IMR-90 (cell line): ENCODE measurements around the gene CDH12. TPM values are rescaled to one million over a fixed set of nuclear protein-coding genes. Genes with fewer than 3 reads are reported as not detected.

Experiments used
- ATAC-seq: fragments of 200-7000 bp; cut with Tn5 transposase; 2 replicates; pipeline ENCODE4 v1.9.1; 2020; ENCODE audit warnings: low read depth, mild to moderate bottlenecking, moderate library complexity
- BruUV-seq: library from RNA; stranded (reverse); fragments of 400-500 nt; replicated peaks from 2 replicates; lab custom pipeline; 2021; lab: Mats Ljungman, UMichigan
- CTCF ChIA-PET: fragments of 300-600 bp; formaldehyde crosslinking; extraction: SDS; loops from one replicate; lab custom pipeline; 2021; ENCODE audit warnings: antibody characterized with exemption; lab: Yijun Ruan, JAX
- POLR2A ChIA-PET: fragments of 300-600 bp; sonication (Branson Sonifier 250); formaldehyde crosslinking; loops from one replicate; lab custom pipeline; 2022; ENCODE audit warnings: antibody characterized with exemption; ENCODE audit not compliant: unreplicated experiment; lab: Charles Lee
- DNase-seq: peaks from one replicate; pipeline ENCODE4 v3.0.0; 2013
- H2AFZ ChIP-seq: replicated peaks from 2 replicates; pipeline ENCODE3; 2013; ENCODE audit warnings: low read length, mild to moderate bottlenecking; ENCODE audit not compliant: poor library complexity
- H2AK5ac ChIP-seq: 2 replicates; pipeline ENCODE4 v1.6.1; 2013; ENCODE audit warnings: low read depth, low read length, inconsistent platforms
- H2AK9ac ChIP-seq: replicated peaks from 2 replicates; pipeline ENCODE3; 2013; ENCODE audit warnings: mild to moderate bottlenecking, low read depth, low read length, moderate library complexity; ENCODE audit not compliant: poor library complexity
- H2BK120ac ChIP-seq: 2 replicates; pipeline ENCODE4 v1.6.1; 2013; ENCODE audit warnings: low read depth, low read length, inconsistent platforms
- H2BK15ac ChIP-seq: 3 replicates; pipeline ENCODE4 v1.6.1; 2013; ENCODE audit warnings: low read depth, low read length, inconsistent platforms
- H2BK20ac ChIP-seq: 2 replicates; pipeline ENCODE4 v1.6.1; 2013; ENCODE audit warnings: low read depth, mild to moderate bottlenecking, inconsistent platforms, low read length, moderate library complexity
- H2BK5ac ChIP-seq: 2 replicates; pipeline ENCODE4 v1.6.1; 2013; ENCODE audit warnings: mild to moderate bottlenecking, low read depth, low read length, inconsistent platforms; ENCODE audit not compliant: poor library complexity, severe bottlenecking
- H3K14ac ChIP-seq: replicated peaks from 2 replicates; pipeline ENCODE4 v1.6.1; 2013; ENCODE audit warnings: low read depth, low read length, inconsistent platforms
- H3K18ac ChIP-seq: 2 replicates; pipeline ENCODE4 v1.6.1; 2013; ENCODE audit warnings: low read depth, low read length, control low read depth
- H3K23ac ChIP-seq: 2 replicates; pipeline ENCODE4 v1.6.1; 2013; ENCODE audit warnings: low read depth, low read length, inconsistent platforms
- H3K27ac ChIP-seq: 2 replicates; pipeline ENCODE4 v1.5.1; 2013; ENCODE audit warnings: mild to moderate bottlenecking, control low read depth, low read length; ENCODE audit not compliant: insufficient read depth
- H3K27me3 ChIP-seq: 2 replicates; pipeline ENCODE4 v1.6.1; 2013; ENCODE audit warnings: low read length; ENCODE audit not compliant: control insufficient read depth, insufficient read depth
- H3K36me3 ChIP-seq: 2 replicates; pipeline ENCODE4 v1.6.1; 2013; ENCODE audit warnings: low read length, mixed read lengths; ENCODE audit not compliant: control insufficient read depth, insufficient read depth
- H3K4ac ChIP-seq: 2 replicates; pipeline ENCODE4 v1.6.1; 2013; ENCODE audit warnings: low read depth, low read length, inconsistent platforms
- H3K4me1 ChIP-seq: 2 replicates; pipeline ENCODE4 v1.6.1; 2013; ENCODE audit warnings: low read length, mixed read lengths; ENCODE audit not compliant: control insufficient read depth, insufficient read depth
- H3K4me2 ChIP-seq: 2 replicates; pipeline ENCODE4 v1.6.1; 2013; ENCODE audit warnings: low read depth, mild to moderate bottlenecking, control low read depth, low read length, moderate library complexity
- H3K4me3 ChIP-seq: 2 replicates; pipeline ENCODE4 v1.5.1; 2013; ENCODE audit warnings: low read depth, mild to moderate bottlenecking, control low read depth, low read length, moderate library complexity; ENCODE audit not compliant: insufficient read depth
- H3K56ac ChIP-seq: 2 replicates; pipeline ENCODE4 v1.6.1; 2013; ENCODE audit warnings: low read length, inconsistent platforms; ENCODE audit not compliant: insufficient read depth; ENCODE audit errors: extremely low read depth
- H3K79me1 ChIP-seq, 2 experiments: 2 replicates each; pipeline ENCODE4 v1.6.1; 2013; ENCODE audit warnings: low read length in 2 of 2, inconsistent platforms in 1 of 2, low read depth in 1 of 2
- H3K9ac ChIP-seq: 2 replicates; pipeline ENCODE4 v1.6.1; 2013; ENCODE audit warnings: low read depth, low read length, control low read depth
- H3K9me1 ChIP-seq: 2 replicates; pipeline ENCODE4 v1.6.1; 2013; ENCODE audit warnings: low read length, inconsistent platforms; ENCODE audit not compliant: insufficient read depth
- H3K9me3 ChIP-seq: 2 replicates; pipeline ENCODE4 v1.6.1; 2013; ENCODE audit warnings: low read length; ENCODE audit not compliant: control insufficient read depth, insufficient read depth
- H4K20me1 ChIP-seq: 2 replicates; pipeline ENCODE4 v1.6.1; 2013; ENCODE audit warnings: low read length, inconsistent platforms; ENCODE audit not compliant: insufficient read depth
- H4K5ac ChIP-seq: 2 replicates; pipeline ENCODE4 v1.6.1; 2013; ENCODE audit warnings: mild to moderate bottlenecking, low read depth, low read length, control low read depth
- H4K8ac ChIP-seq, 2 experiments: 2 replicates each; pipeline ENCODE4 v1.6.1; 2013; ENCODE audit warnings: low read depth in 2 of 2, low read length in 2 of 2, control low read depth in 1 of 2, inconsistent platforms in 1 of 2
- H4K91ac ChIP-seq: 2 replicates; pipeline ENCODE4 v1.6.1; 2013; ENCODE audit warnings: low read depth, low read length, inconsistent platforms; ENCODE audit not compliant: insufficient read depth
- BHLHE40 ChIP-seq: fragments of 150-350 bp; IDR thresholded peaks from 2 replicates; pipeline ENCODE4 v1.6.1; 2016; ENCODE audit warnings: mild to moderate bottlenecking, low read depth, low read length
- CEBPB ChIP-seq: IDR thresholded peaks from 2 replicates; pipeline ENCODE4 v1.6.1; 2012; ENCODE audit warnings: low read depth, low read length, improper control_type of control experiment
- FOS ChIP-seq: fragments of 150-350 bp; IDR thresholded peaks from 2 replicates; pipeline ENCODE4 v1.6.1; 2016; ENCODE audit warnings: low read depth, low read length
- MAFK ChIP-seq: IDR thresholded peaks from 2 replicates; pipeline ENCODE4 v1.6.1; 2012; ENCODE audit warnings: low read depth, low read length, improper control_type of control experiment
- MAZ ChIP-seq: IDR thresholded peaks from 2 replicates; pipeline ENCODE4 v1.6.1; 2012; ENCODE audit warnings: low read depth, mild to moderate bottlenecking, low read length, improper control_type of control experiment, moderate library complexity, borderline replicate concordance
- MXI1 ChIP-seq: IDR thresholded peaks from 2 replicates; pipeline ENCODE4 v1.6.1; 2012; ENCODE audit warnings: low read depth, mild to moderate bottlenecking, low read length, moderate library complexity, borderline replicate concordance
- NFE2L2 ChIP-seq: fragments of 150-350 bp; IDR thresholded peaks from 2 replicates; pipeline ENCODE4 v1.6.1; 2016; ENCODE audit warnings: low read depth, mild to moderate bottlenecking, low read length
- RAD21 ChIP-seq: IDR thresholded peaks from 2 replicates; pipeline ENCODE4 v1.6.1; 2012; ENCODE audit warnings: low read length, improper control_type of control experiment
- RCOR1 ChIP-seq: IDR thresholded peaks from 2 replicates; pipeline ENCODE4 v1.6.1; 2012; ENCODE audit warnings: mild to moderate bottlenecking, low read length, improper control_type of control experiment; ENCODE audit not compliant: insufficient replicate concordance
- RFX5 ChIP-seq: IDR thresholded peaks from 2 replicates; pipeline ENCODE4 v1.8.0; 2012; ENCODE audit warnings: low read depth, mild to moderate bottlenecking, low read length, moderate library complexity
- SMC3 ChIP-seq: fragments of 150-350 bp; IDR thresholded peaks from 2 replicates; pipeline ENCODE4 v1.6.1; 2016; ENCODE audit warnings: low read depth, mild to moderate bottlenecking, antibody characterized with exemption, low read length, moderate library complexity
- WGBS, 2 experiments: methylation state at CpG; one replicate each; pipeline versions ENCODE4 v1.1.5 to v1.1.7; 2013; ENCODE audit warnings: missing lambda C conversion rate in 2 of 2; ENCODE audit not compliant: insufficient read length in 1 of 2; ENCODE audit errors: extremely low coverage in 2 of 2; 5-methylcytosine and 5-hydroxymethylcytosine counted together
- dilution Hi-C: fragments of 300-500 bp; cut with HindIII; formaldehyde crosslinking; loops from one replicate; pipeline ENCODE4 v1.14.3; 2018; ENCODE audit warnings: low sequenced_read_pairs; ENCODE audit not compliant: unreplicated experiment
- in situ Hi-C: fragments of 300-500 bp; cut with MboI; formaldehyde crosslinking; loops from 3 replicates; pipeline ENCODE4 v1.14.3; 2019; ENCODE audit warnings: low sequenced_read_pairs, inconsistent platforms, mixed read lengths
- intact Hi-C: fragments of 100-400 bp; cut with micrococcal nuclease; formaldehyde crosslinking; loops from 2 replicates; pipeline ENCODE4 v1.10.0; 2022
- polyA plus RNA-seq, 3 experiments: library from polyadenylated mRNA; depleted of rRNA; stranded (reverse); fragments of >200 nt; gene quantifications; 2 replicates each; pipeline ENCODE4 v1.2.3, GENCODE V29; 2012; ENCODE audit warnings: low replicate concordance in 1 of 3
- total RNA-seq: library from RNA; depleted of rRNA; stranded (reverse); fragments of >200 nt; gene quantifications from 2 replicates; pipeline ENCODE4 v1.2.3, GENCODE V29; 2012
- TF ChIP-seq, protein P1 (sequence below): fragments of 150-350 bp; IDR thresholded peaks from 2 replicates; pipeline ENCODE4 v1.6.1; 2016; ENCODE audit warnings: low read depth, mild to moderate bottlenecking, low read length, moderate library complexity, borderline replicate concordance
- TF ChIP-seq, protein P2 (sequence below): conservative IDR thresholded peaks from 2 replicates; pipeline ENCODE4 v1.5.1; 2012; ENCODE audit warnings: mild to moderate bottlenecking, low read depth, low read length, improper control_type of control experiment
- TF ChIP-seq, protein P3 (sequence below): fragments of 150-350 bp; IDR thresholded peaks from 2 replicates; pipeline ENCODE4 v1.6.1; 2017; ENCODE audit warnings: mild to moderate bottlenecking, antibody characterized with exemption, low read length, low read depth

CDH12 gene
- total and polyA plus RNA-seq, 2 of the 4 experiments (the other 2 are of a cell fraction): not detected

DNA sequence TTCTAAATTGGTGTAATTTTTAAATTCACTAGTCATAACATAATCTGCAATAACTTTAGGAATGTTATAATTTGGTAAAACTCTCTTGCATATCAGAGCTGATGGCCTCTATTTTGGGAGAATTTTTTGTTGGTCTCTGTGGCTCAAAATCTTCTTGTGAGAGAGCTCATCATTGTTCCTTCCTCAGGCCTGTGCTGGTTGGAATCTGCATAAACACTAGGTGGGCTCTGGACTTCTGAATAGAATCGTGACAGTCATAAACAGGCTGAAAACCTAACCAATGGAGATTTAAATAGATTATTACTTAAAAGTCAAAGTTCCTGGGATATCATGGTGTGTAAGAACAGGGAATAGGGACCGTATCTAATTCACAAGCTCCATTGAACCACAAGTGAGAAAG lies 1129.6 kb downstream of the CDH12 start:
- H3K27me3 ChIP-seq: no peaks in the 10 kb centered on the region
- no TSS peak for BruUV-seq
- no peak overlapping the region for H4K8ac ChIP-seq
- no peak overlapping the region for H3K27ac ChIP-seq
- dilution Hi-C loops: no loop called here
- no peak overlapping the region for H4K5ac ChIP-seq
- no peak overlapping the region for H3K14ac ChIP-seq
- TF ChIP-seq, protein P1, sequence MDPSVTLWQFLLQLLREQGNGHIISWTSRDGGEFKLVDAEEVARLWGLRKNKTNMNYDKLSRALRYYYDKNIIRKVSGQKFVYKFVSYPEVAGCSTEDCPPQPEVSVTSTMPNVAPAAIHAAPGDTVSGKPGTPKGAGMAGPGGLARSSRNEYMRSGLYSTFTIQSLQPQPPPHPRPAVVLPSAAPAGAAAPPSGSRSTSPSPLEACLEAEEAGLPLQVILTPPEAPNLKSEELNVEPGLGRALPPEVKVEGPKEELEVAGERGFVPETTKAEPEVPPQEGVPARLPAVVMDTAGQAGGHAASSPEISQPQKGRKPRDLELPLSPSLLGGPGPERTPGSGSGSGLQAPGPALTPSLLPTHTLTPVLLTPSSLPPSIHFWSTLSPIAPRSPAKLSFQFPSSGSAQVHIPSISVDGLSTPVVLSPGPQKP: no peak
- TF ChIP-seq NFE2L2 (no peak), FOS (no peak), MXI1 (no peak), RFX5 (no peak), BHLHE40 (no peak), RCOR1 (no peak), RAD21 (no peak), CEBPB (no peak), MAFK (no peak), SMC3 (no peak), MAZ (no peak)
- TF ChIP-seq, protein P2, sequence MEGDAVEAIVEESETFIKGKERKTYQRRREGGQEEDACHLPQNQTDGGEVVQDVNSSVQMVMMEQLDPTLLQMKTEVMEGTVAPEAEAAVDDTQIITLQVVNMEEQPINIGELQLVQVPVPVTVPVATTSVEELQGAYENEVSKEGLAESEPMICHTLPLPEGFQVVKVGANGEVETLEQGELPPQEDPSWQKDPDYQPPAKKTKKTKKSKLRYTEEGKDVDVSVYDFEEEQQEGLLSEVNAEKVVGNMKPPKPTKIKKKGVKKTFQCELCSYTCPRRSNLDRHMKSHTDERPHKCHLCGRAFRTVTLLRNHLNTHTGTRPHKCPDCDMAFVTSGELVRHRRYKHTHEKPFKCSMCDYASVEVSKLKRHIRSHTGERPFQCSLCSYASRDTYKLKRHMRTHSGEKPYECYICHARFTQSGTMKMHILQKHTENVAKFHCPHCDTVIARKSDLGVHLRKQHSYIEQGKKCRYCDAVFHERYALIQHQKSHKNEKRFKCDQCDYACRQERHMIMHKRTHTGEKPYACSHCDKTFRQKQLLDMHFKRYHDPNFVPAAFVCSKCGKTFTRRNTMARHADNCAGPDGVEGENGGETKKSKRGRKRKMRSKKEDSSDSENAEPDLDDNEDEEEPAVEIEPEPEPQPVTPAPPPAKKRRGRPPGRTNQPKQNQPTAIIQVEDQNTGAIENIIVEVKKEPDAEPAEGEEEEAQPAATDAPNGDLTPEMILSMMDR: no peak
- TF ChIP-seq, protein P3, sequence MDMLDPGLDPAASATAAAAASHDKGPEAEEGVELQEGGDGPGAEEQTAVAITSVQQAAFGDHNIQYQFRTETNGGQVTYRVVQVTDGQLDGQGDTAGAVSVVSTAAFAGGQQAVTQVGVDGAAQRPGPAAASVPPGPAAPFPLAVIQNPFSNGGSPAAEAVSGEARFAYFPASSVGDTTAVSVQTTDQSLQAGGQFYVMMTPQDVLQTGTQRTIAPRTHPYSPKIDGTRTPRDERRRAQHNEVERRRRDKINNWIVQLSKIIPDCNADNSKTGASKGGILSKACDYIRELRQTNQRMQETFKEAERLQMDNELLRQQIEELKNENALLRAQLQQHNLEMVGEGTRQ: no peak
- no peak overlapping the region for H3K56ac ChIP-seq
- DNase-seq (no peak), ATAC-seq (no peak)
- intact Hi-C loops: no loop called here
- no peaks in the 10 kb centered on the region for H3K9me1 ChIP-seq
- no peak overlapping the region for H2BK15ac ChIP-seq
- no peak overlapping the region for H2BK5ac ChIP-seq
- H2BK20ac ChIP-seq: no peak overlapping the region
- no peak overlapping the region for H2BK120ac ChIP-seq
- H3K4me3 ChIP-seq: no peak overlapping the region
- no peaks in the 10 kb centered on the region for H3K36me3 ChIP-seq
- in situ Hi-C loops: no loop called here
- no peaks in the 10 kb centered on the region for H3K9me3 ChIP-seq
- no peak overlapping the region for H3K18ac ChIP-seq
- H3K4ac ChIP-seq: no peak overlapping the region
- H4K91ac ChIP-seq: no peak overlapping the region
- ChIA-PET POLR2A (no interaction called here), CTCF (no interaction called here)
- no peak overlapping the region for H2AFZ ChIP-seq
- no peaks in the 10 kb centered on the region for H3K79me1 ChIP-seq
- no peak overlapping the region for H2AK9ac ChIP-seq
- WGBS, 2 experiments: no CpG with 5 or more reads among the region's 2 CpGs
- H3K4me1 ChIP-seq: no peaks in the 10 kb centered on the region
- no peaks in the 10 kb centered on the region for H4K20me1 ChIP-seq
- H3K4me2 ChIP-seq: no peak overlapping the region
- H3K9ac ChIP-seq: no peak overlapping the region
- no peak overlapping the region for H3K23ac ChIP-seq
- H2AK5ac ChIP-seq: no peak overlapping the region
